Osteoblast (primary cell): ENCODE data around the gene METTL13. TPM values are rescaled to one million over a fixed set of nuclear protein-coding genes. Genes with fewer than 3 reads are reported as not detected.
A peak's percentile ranks its signal among the peaks of the same experiment; 100 is the strongest.

Experiments used
- DNase-seq: peaks from one replicate; pipeline ENCODE4 v3.0.0; 2011; ENCODE audit warnings: low spot score, mixed read lengths; ENCODE audit not compliant: insufficient read length; ENCODE audit errors: missing footprints
- H2AFZ ChIP-seq: 2 replicates; pipeline ENCODE4 v1.6.0; 2011; ENCODE audit warnings: mild to moderate bottlenecking, low read length
- H3K27ac ChIP-seq: 2 replicates; pipeline ENCODE4 v1.5.1; 2011; ENCODE audit warnings: mild to moderate bottlenecking, low read depth, low read length, moderate library complexity
- H3K27me3 ChIP-seq: 2 replicates; pipeline ENCODE4 v1.6.0; 2012; ENCODE audit warnings: mild to moderate bottlenecking, control low read depth, inconsistent platforms, low read length, moderate library complexity; ENCODE audit not compliant: insufficient read depth
- H3K36me3 ChIP-seq: 2 replicates; pipeline ENCODE4 v1.5.1; 2011; ENCODE audit warnings: mild to moderate bottlenecking, low read length, control low read depth, moderate library complexity; ENCODE audit not compliant: insufficient read depth
- H3K4me1 ChIP-seq: 2 replicates; pipeline ENCODE4 v1.5.1; 2011; ENCODE audit warnings: mild to moderate bottlenecking, low read length, control low read depth, moderate library complexity; ENCODE audit not compliant: insufficient read depth
- H3K4me2 ChIP-seq: 2 replicates; pipeline ENCODE4 v1.6.0; 2011; ENCODE audit warnings: mild to moderate bottlenecking, low read length; ENCODE audit not compliant: insufficient read depth
- H3K4me3 ChIP-seq: fragments of 200-600 bp; sonication (generic); 3 replicates; pipeline ENCODE4 v1.5.1; 2012; ENCODE audit warnings: mild to moderate bottlenecking, low read length, inconsistent platforms; ENCODE audit not compliant: insufficient read depth
- H3K79me2 ChIP-seq: 2 replicates; pipeline ENCODE4 v1.6.0; 2012; ENCODE audit warnings: mild to moderate bottlenecking, low read length, control low read depth, inconsistent platforms; ENCODE audit not compliant: insufficient read depth
- H3K9me3 ChIP-seq: 2 replicates; pipeline ENCODE4 v1.5.1; 2011; ENCODE audit warnings: low read depth, low read length, control low read depth
- H4K20me1 ChIP-seq: 2 replicates; pipeline ENCODE4 v1.6.0; 2012; ENCODE audit warnings: mild to moderate bottlenecking, low read length, control low read depth; ENCODE audit not compliant: insufficient read depth
- total RNA-seq: library from RNA; depleted of rRNA; stranded (reverse); fragments of >200 nt; gene quantifications from 2 replicates; pipeline ENCODE4 v1.2.3, GENCODE V29; 2012
- TF ChIP-seq, protein P1 (sequence below): IDR thresholded peaks from 2 replicates; pipeline ENCODE4 v1.5.1; 2011; ENCODE audit warnings: mild to moderate bottlenecking, low read depth, low read length, moderate library complexity; ENCODE audit errors: extremely low read depth

METTL13 gene
- total RNA-seq, 1 donor = 13.0 TPM

DNA sequence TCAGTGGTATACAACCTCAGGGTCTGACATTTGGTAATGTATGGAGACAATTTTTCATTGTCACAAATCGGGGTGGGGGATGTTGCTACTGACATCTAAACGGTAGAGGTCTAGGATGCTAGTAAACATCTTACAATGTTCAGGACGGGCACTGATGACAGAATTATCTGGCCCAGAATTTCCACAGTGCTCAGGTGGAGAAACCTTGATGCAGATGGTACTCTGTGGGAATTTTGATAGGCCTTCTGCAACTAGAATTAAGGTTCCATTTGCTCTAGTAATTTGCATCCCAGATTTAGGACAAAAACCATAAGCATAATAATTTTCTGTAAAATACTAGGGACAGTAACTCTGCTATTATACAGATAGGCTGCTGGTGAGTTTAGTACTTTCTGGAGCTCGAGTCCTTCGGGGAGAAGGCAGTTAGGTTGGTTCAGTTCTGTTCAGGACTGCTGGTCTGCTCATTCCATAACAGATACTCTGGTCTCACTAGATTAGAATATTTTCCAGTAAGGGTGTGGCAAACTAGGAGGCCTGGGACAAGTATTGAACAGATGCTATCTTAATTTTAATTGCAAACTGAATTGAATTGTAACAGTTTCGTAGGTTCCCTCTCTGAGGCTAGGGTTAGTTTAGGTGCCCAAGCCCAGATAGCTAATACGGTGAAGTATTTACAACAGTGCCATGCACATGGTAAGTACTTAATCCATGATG is 11.4 kb downstream of the METTL13 start:
- Histone ChIP-seq H3K4me3 (no peak overlapping the region), H3K36me3 (peaks cover 69% of the 10 kb centered on the region), H3K9me3 (no peaks in the 10 kb centered on the region), H3K4me2 (no peak overlapping the region), H4K20me1 (no peaks in the 10 kb centered on the region), H3K27ac (peak overlapping the region; percentile 82), H3K4me1 (peaks cover 28% of the 10 kb centered on the region), H2AFZ (no peak overlapping the region), H3K27me3 (no peaks in the 10 kb centered on the region), H3K79me2 (peaks cover 32% of the 10 kb centered on the region)
- DNase-seq = no peak
- TF ChIP-seq, protein P1, sequence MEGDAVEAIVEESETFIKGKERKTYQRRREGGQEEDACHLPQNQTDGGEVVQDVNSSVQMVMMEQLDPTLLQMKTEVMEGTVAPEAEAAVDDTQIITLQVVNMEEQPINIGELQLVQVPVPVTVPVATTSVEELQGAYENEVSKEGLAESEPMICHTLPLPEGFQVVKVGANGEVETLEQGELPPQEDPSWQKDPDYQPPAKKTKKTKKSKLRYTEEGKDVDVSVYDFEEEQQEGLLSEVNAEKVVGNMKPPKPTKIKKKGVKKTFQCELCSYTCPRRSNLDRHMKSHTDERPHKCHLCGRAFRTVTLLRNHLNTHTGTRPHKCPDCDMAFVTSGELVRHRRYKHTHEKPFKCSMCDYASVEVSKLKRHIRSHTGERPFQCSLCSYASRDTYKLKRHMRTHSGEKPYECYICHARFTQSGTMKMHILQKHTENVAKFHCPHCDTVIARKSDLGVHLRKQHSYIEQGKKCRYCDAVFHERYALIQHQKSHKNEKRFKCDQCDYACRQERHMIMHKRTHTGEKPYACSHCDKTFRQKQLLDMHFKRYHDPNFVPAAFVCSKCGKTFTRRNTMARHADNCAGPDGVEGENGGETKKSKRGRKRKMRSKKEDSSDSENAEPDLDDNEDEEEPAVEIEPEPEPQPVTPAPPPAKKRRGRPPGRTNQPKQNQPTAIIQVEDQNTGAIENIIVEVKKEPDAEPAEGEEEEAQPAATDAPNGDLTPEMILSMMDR = no peak

DNA sequence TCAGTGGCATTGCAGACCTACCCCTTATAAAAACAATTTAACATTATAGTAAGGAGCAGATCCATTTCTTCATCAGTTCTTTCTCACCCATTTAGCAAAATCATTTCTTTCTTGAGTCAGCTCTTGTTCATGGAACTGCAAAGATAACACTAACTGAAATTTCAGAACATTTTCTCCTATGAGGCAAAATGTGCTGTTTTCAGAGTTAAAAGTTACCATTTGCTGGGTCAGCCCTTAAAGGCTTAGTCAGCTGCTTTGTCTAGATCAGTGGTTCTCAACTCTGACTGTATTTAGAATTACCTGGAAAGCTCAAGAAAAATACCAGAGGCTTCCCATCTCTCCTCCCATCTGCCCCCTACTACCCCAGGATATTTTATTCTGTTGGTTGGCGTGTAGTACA is 12.2 kb downstream of the METTL13 start:
- Histone ChIP-seq H3K4me1 (peaks cover 28% of the 10 kb centered on the region), H3K27me3 (no peaks in the 10 kb centered on the region), H3K4me2 (peak overlapping the region; percentile 50), H3K9me3 (no peaks in the 10 kb centered on the region), H2AFZ (no peak overlapping the region), H3K27ac (peak overlapping the region; percentile 82), H4K20me1 (no peaks in the 10 kb centered on the region), H3K79me2 (peaks cover 28% of the 10 kb centered on the region), H3K4me3 (no peak overlapping the region), H3K36me3 (peaks cover 65% of the 10 kb centered on the region)
- TF ChIP-seq, protein P1 = no peak
- peak; percentile 79 for DNase-seq

DNA sequence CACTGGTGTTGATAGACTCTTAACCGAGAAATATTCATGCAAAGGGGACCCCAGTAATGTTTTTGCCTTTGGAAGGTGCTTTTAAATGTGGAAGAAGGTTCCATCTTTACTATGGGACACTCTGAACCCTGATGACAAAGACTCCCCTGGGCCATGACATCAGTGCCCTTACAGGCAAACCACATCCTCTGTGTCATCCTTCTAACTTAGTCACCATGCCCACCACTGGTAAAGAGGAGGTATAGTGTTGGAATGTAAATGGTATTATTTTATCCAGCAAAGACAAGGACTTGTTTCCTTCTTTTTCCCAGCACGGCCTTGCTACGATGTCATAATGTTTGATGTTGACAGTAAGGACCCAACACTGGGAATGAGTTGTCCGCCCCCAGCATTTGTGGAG is 12.6 kb downstream of the METTL13 start:
- Histone ChIP-seq H4K20me1 (no peaks in the 10 kb centered on the region), H3K27ac (peak overlapping the region; percentile 82), H3K79me2 (peaks cover 28% of the 10 kb centered on the region), H2AFZ (no peak overlapping the region), H3K4me1 (peaks cover 24% of the 10 kb centered on the region), H3K4me2 (peak overlapping the region; percentile 50), H3K9me3 (no peaks in the 10 kb centered on the region), H3K4me3 (no peak overlapping the region), H3K36me3 (peaks cover 65% of the 10 kb centered on the region), H3K27me3 (no peaks in the 10 kb centered on the region)
- TF ChIP-seq, protein P1 = no peak
- DNase-seq = peak; percentile 77

DNA sequence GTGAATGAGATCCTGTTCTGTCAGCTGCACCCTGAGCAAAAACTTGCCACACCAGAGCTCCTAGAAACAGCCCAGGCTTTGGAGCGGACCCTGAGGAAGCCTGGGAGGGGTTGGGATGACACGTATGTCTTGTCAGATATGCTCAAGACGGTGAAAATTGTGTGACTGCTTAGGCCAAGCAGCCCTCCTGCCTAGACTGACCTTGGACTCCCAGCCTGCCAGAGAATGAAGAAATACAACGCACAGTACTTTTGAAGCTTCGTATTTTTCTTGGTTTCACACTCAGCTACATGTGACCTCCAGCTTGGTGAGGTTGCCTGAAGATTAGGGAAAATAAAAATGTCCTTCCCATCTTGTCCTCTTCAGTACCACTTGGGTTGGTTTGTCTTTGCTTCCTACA is 15.1 kb downstream of the METTL13 start:
- Histone ChIP-seq H4K20me1 (no peaks in the 10 kb centered on the region), H3K9me3 (no peaks in the 10 kb centered on the region), H3K4me1 (peaks cover 22% of the 10 kb centered on the region), H3K27me3 (no peaks in the 10 kb centered on the region), H2AFZ (no peak overlapping the region), H3K4me3 (no peak overlapping the region), H3K4me2 (no peak overlapping the region), H3K79me2 (peaks cover 8% of the 10 kb centered on the region), H3K27ac (no peak overlapping the region), H3K36me3 (peaks cover 42% of the 10 kb centered on the region)
- DNase-seq = no peak
- TF ChIP-seq, protein P1 = no peak
